Neuronal stem cell (in vitro differentiated cells): ENCODE measurements around the gene CIC.
A peak's percentile ranks its signal among the peaks of the same experiment; 100 is the strongest.

ENCODE experiments used
- DNase-seq: peaks from one replicate; pipeline ENCODE4 v3.0.0-alpha.2; 2013; ENCODE audit warnings: low spot score
- H2AFZ ChIP-seq: one replicate; pipeline ENCODE4 v1.6.1; 2013; ENCODE audit warnings: mild to moderate bottlenecking, low read length, inconsistent platforms
- H2AK5ac ChIP-seq: 2 replicates; pipeline ENCODE4 v1.6.1; 2013; ENCODE audit warnings: low read depth, mild to moderate bottlenecking, inconsistent platforms, low read length, moderate library complexity, mixed read lengths
- H2BK120ac ChIP-seq: 2 replicates; pipeline ENCODE4 v1.6.1; 2013; ENCODE audit warnings: low read depth, mild to moderate bottlenecking, inconsistent platforms, low read length, moderate library complexity, mixed read lengths
- H2BK12ac ChIP-seq: one replicate; pipeline ENCODE4 v1.6.1; 2013; ENCODE audit warnings: low read length, inconsistent platforms
- H2BK15ac ChIP-seq: 2 replicates; pipeline ENCODE4 v1.6.1; 2013; ENCODE audit warnings: mild to moderate bottlenecking, low read length, inconsistent platforms, mixed read lengths
- H2BK5ac ChIP-seq: one replicate; pipeline ENCODE4 v1.6.1; 2013; ENCODE audit warnings: inconsistent platforms, mild to moderate bottlenecking, low read length, moderate library complexity
- H3K14ac ChIP-seq: one replicate; pipeline ENCODE4 v1.6.1; 2013; ENCODE audit warnings: low read length, inconsistent platforms
- H3K18ac ChIP-seq: 2 replicates; pipeline ENCODE4 v1.6.1; 2013; ENCODE audit warnings: low read length, inconsistent platforms
- H3K23ac ChIP-seq: 2 replicates; pipeline ENCODE4 v1.6.1; 2013; ENCODE audit warnings: low read depth, mild to moderate bottlenecking, mixed read lengths, low read length, inconsistent platforms; ENCODE audit not compliant: poor library complexity
- H3K27ac ChIP-seq: replicated peaks from 3 replicates; pipeline ENCODE4 v1.5.1; 2013; ENCODE audit warnings: low read length, inconsistent platforms
- H3K27me3 ChIP-seq, 3 experiments: 2 replicates each; pipeline ENCODE4 v1.6.1; 2013; ENCODE audit warnings: low read length in 3 of 3, mild to moderate bottlenecking in 2 of 3, inconsistent platforms in 1 of 3, low read depth in 1 of 3, mixed read lengths in 1 of 3, moderate library complexity in 1 of 3; ENCODE audit not compliant: control insufficient read depth in 3 of 3, insufficient read depth in 3 of 3
- H3K36me3 ChIP-seq, 2 donors: replicated peaks in 1 of 2; 2 replicates each; pipeline ENCODE4 v1.6.1; 2013; ENCODE audit warnings: low read length in 2 of 2; ENCODE audit not compliant: control insufficient read depth in 2 of 2, insufficient read depth in 2 of 2
- H3K4ac ChIP-seq: 2 replicates; pipeline ENCODE4 v1.6.1; 2013; ENCODE audit warnings: inconsistent platforms, mild to moderate bottlenecking, low read length, moderate library complexity
- H3K4me1 ChIP-seq, 2 donors: 1 replicate in 1 of 2; 2 replicates in 1 of 2; pipeline ENCODE4 v1.6.1; 2013; ENCODE audit warnings: low read length in 2 of 2, low read depth in 1 of 2; ENCODE audit not compliant: control insufficient read depth in 2 of 2, insufficient read depth in 1 of 2
- H3K4me2 ChIP-seq: one replicate; pipeline ENCODE4 v1.6.1; 2013; ENCODE audit warnings: mild to moderate bottlenecking, low read length, inconsistent platforms; ENCODE audit not compliant: insufficient read depth, poor library complexity, severe bottlenecking
- H3K4me3 ChIP-seq, 2 donors: 2 replicates each; pipeline ENCODE4 v1.5.1; 2013; ENCODE audit warnings: low read length in 2 of 2, mild to moderate bottlenecking in 2 of 2, inconsistent platforms in 1 of 2, moderate library complexity in 1 of 2
- H3K79me1 ChIP-seq: one replicate; pipeline ENCODE4 v1.6.1; 2013; ENCODE audit warnings: low read depth, mild to moderate bottlenecking, inconsistent platforms, low read length, moderate library complexity
- H3K9ac ChIP-seq: one replicate; pipeline ENCODE4 v1.6.1; 2013; ENCODE audit warnings: mild to moderate bottlenecking, low read depth, low read length, inconsistent platforms; ENCODE audit not compliant: poor library complexity
- H3K9me3 ChIP-seq, 2 donors: replicated peaks in 1 of 2; 2 replicates each; pipeline versions ENCODE3 to v1.6.1; 2013; ENCODE audit warnings: low read length in 2 of 2, mild to moderate bottlenecking in 2 of 2, inconsistent platforms in 1 of 2, low read depth in 1 of 2, mixed read lengths in 1 of 2, moderate library complexity in 1 of 2; ENCODE audit not compliant: control insufficient read depth in 2 of 2, insufficient read depth in 1 of 2
- H4K8ac ChIP-seq: one replicate; pipeline ENCODE4 v1.6.1; 2013; ENCODE audit warnings: low read depth, mild to moderate bottlenecking, inconsistent platforms, low read length, moderate library complexity
- H4K91ac ChIP-seq: one replicate; pipeline ENCODE4 v1.6.1; 2013; ENCODE audit warnings: low read length, low read depth, mild to moderate bottlenecking, inconsistent platforms; ENCODE audit not compliant: poor library complexity
- WGBS, 2 donors: extraction: QIAGEN DNeasy Blood & Tissue Kit; methylation state at CpG; one replicate each; pipeline ENCODE4 v1.1.7; 2013; ENCODE audit warnings: missing lambda C conversion rate in 2 of 2, mixed read lengths in 1 of 2; ENCODE audit not compliant: insufficient read length in 2 of 2, insufficient replicate concordance in 1 of 2; ENCODE audit errors: extremely low coverage in 2 of 2; 5-methylcytosine and 5-hydroxymethylcytosine counted together

The CIC gene

DNA sequence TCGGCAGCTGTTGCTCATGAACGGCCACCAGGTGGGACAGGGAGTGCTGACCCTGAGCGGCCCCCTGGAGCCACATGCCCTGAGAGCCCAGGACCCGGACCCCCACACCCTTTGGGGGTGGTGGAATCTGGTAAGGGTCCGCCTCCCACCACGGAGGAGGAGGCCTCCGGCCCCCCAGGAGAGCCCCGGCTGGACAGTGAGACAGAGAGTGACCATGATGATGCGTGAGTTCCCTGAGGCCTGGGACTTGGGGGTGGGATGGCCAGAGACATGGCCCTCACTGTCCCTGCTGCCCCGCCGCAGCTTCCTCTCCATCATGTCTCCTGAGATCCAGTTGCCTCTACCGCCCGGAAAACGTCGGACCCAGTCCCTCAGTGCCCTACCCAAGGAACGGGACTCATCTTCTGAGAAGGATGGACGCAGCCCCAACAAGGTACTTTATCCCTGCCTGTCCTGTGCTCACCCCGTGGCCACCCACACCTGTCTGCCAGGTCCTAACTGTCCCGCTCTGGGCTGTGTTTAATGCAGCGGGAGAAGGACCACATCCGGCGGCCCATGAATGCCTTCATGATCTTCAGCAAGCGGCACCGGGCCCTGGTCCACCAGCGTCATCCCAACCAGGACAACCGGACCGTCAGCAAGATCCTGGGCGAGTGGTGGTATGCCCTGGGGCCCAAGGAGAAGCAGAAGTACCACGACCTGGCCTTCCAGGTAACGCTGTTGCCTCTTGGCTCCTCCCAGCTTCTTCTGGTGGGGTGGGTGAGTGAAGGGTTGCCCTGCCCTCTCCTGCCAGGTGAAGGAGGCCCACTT is 18.2 kb downstream of the CIC start:
- DNase-seq: no peak
- Histone ChIP-seq H2BK120ac (no peak overlapping the region), H3K23ac (peak overlapping the region; percentile 8), H3K79me1 (peaks cover 35% of the 10 kb centered on the region), H4K8ac (peak overlapping the region; percentile 10), H3K9ac (no peak overlapping the region), H4K91ac (no peak overlapping the region), H3K4ac (no peak overlapping the region), H2BK12ac (no peak overlapping the region), H2BK15ac (no peak overlapping the region), H3K36me3 (peaks cover 59 to 68% of the 10 kb centered on the region in 2 donors), H3K4me2 (no peak overlapping the region), H3K4me3 (no peak overlapping the region), H2AK5ac (no peak overlapping the region), H3K18ac (no peak overlapping the region), H2BK5ac (peak overlapping the region; percentile 48), H2AFZ (no peak overlapping the region), H3K27me3 (peaks cover 0 to 2% (median 0%) of the 10 kb centered on the region in 3 experiments), H3K14ac (no peak overlapping the region), H3K4me1 (peaks cover 25 to 26% of the 10 kb centered on the region in 2 donors), H3K9me3 (peaks cover 0 to 2% of the 10 kb centered on the region in 2 donors), H3K27ac (no peak overlapping the region)
- no CpG with 5 or more reads among the region's 30 CpGs for WGBS, 2 donors

DNA sequence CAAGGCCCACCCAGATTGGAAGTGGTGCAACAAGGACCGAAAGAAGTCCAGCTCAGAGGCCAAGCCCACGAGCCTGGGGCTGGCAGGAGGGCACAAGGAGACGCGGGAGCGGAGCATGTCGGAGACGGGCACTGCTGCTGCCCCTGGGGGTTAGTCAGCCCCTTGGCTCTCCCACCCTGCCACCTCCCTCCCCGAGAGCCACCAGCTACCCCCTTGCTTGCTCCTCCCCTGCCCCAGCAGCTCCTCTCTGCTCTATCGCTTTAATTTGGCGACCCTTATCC is 18.7 kb downstream of the CIC start:
- Histone ChIP-seq H3K4me2 (no peak overlapping the region), H3K79me1 (peaks cover 35% of the 10 kb centered on the region), H3K14ac (no peak overlapping the region), H3K18ac (no peak overlapping the region), H2AK5ac (no peak overlapping the region), H3K4ac (no peak overlapping the region), H4K91ac (no peak overlapping the region), H4K8ac (no peak overlapping the region), H2BK5ac (no peak overlapping the region), H2BK15ac (no peak overlapping the region), H3K23ac (no peak overlapping the region), H3K9ac (no peak overlapping the region), H2AFZ (no peak overlapping the region), H3K27ac (no peak overlapping the region), H3K27me3 (peaks cover 0 to 2% (median 0%) of the 10 kb centered on the region in 3 experiments), H2BK120ac (no peak overlapping the region), H3K9me3 (peaks cover 0 to 2% of the 10 kb centered on the region in 2 donors), H3K4me1 (peaks cover 21% of the 10 kb centered on the region in 2 donors), H3K36me3 (peaks cover 64 to 74% of the 10 kb centered on the region in 2 donors), H2BK12ac (no peak overlapping the region), H3K4me3 (no peak overlapping the region)
- no peak for DNase-seq
- no CpG with 5 or more reads among the region's 10 CpGs for WGBS, 2 donors

DNA sequence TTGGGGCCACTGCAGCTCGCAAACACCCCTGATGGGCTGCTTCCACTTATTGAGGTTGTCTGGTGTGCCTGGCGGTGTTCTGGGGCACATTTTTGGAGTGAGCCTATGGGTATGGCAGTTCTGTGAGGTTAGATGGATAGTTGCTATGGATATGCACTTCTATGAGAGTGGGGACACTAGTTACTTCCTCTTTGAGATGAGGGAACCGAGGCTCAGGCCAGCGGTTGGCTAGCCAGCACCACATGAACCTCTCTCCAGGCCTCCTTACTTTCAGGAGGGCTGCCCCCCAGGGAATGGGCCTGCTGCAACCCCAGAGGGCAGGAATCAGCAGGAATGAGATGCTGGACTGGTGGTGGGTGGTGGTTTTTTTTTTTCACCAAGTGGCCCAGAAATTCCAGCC is 19.3 kb downstream of the CIC start:
- H3K18ac ChIP-seq: no peak overlapping the region
- H3K4ac ChIP-seq: no peak overlapping the region
- no peak overlapping the region for H3K9ac ChIP-seq
- peaks cover 30% of the 10 kb centered on the region for H3K79me1 ChIP-seq
- H2BK120ac ChIP-seq: no peak overlapping the region
- H3K36me3 ChIP-seq: peaks cover 70 to 80% of the 10 kb centered on the region in 2 donors
- no peak for DNase-seq
- no CpG with 5 or more reads among the region's 4 CpGs for WGBS, 2 donors
- peak overlapping the region; percentile 14 for H3K23ac ChIP-seq
- H2BK15ac ChIP-seq: no peak overlapping the region
- no peak overlapping the region for H3K27ac ChIP-seq
- peaks cover 15% of the 10 kb centered on the region in 2 donors for H3K4me1 ChIP-seq
- no peak overlapping the region for H2AK5ac ChIP-seq
- no peak overlapping the region for H2BK5ac ChIP-seq
- no peak overlapping the region for H4K8ac ChIP-seq
- H4K91ac ChIP-seq: no peak overlapping the region
- H3K9me3 ChIP-seq: peaks cover 0 to 2% of the 10 kb centered on the region in 2 donors
- H2AFZ ChIP-seq: no peak overlapping the region
- H3K4me3 ChIP-seq: no peak overlapping the region
- no peak overlapping the region for H2BK12ac ChIP-seq
- no peak overlapping the region for H3K4me2 ChIP-seq
- H3K14ac ChIP-seq: no peak overlapping the region
- peaks cover 0 to 2% (median 0%) of the 10 kb centered on the region in 3 experiments for H3K27me3 ChIP-seq

DNA sequence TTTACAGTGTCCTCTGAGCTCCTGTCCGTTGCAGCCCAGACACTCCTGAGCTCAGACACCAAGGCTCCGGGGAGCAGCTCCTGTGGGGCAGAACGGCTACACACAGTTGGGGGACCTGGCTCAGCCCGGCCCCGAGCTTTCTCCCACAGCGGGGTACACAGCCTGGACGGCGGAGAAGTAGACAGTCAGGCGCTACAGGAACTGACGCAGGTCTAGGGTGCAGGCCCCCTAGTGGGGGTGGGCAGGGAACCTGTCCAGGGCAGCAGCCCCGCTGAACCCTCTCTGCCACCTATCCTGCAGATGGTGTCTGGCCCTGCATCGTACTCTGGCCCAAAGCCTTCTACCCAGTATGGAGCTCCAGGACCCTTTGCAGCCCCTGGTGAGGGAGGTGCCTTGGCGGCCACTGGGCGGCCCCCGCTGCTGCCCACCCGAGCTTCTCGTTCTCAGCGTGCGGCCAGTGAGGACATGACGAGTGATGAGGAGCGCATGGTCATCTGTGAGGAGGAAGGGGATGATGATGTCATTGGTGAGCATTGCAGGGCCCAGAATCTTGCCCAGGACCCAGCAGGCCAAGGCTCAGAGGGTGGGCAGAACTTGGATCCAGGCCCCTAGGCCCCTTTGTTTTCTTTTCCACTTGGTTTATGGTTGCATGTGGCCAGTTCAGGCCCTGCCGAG is 20.0 kb downstream of the CIC start:
- Histone ChIP-seq H3K14ac (no peak overlapping the region), H3K36me3 (peaks cover 74 to 86% of the 10 kb centered on the region in 2 donors), H4K8ac (no peak overlapping the region), H3K27me3 (peaks cover 0 to 2% (median 0%) of the 10 kb centered on the region in 3 experiments), H2BK120ac (no peak overlapping the region), H3K4me2 (no peak overlapping the region), H3K4ac (no peak overlapping the region), H3K9me3 (peaks cover 0 to 2% of the 10 kb centered on the region in 2 donors), H3K4me1 (peaks cover 14% of the 10 kb centered on the region in 2 donors), H2AK5ac (no peak overlapping the region), H2BK15ac (no peak overlapping the region), H4K91ac (no peak overlapping the region), H3K79me1 (peaks cover 31% of the 10 kb centered on the region), H2BK12ac (no peak overlapping the region), H3K23ac (peak overlapping the region; percentile 25), H2AFZ (no peak overlapping the region), H3K9ac (peak overlapping the region; percentile 44), H2BK5ac (peak overlapping the region; percentile 75), H3K18ac (no peak overlapping the region), H3K4me3 (no peak overlapping the region), H3K27ac (no peak overlapping the region)
- no CpG with 5 or more reads among the region's 22 CpGs for WGBS, 2 donors
- no peak for DNase-seq
